A549 (cell line): ENCODE measurements around the gene DEF6.

ENCODE experiments used
- ATOH8 ChIP-seq: fragments of 250-450 bp; sonication (Bioruptor Pico); IDR thresholded peaks from 2 replicates; pipeline ENCODE4 v1.5.0; 2020; ENCODE audit warnings: low read depth, mild to moderate bottlenecking, moderate library complexity
- CTCF ChIP-seq: fragments of >200 bp; sonication (Bioruptor Twin); formaldehyde crosslinking; IDR thresholded peaks from 3 replicates; pipeline ENCODE4 v1.5.1; 2016
- HMGXB4 ChIP-seq: fragments of 250-450 bp; sonication (Bioruptor Pico); IDR thresholded peaks from 2 replicates; pipeline ENCODE4 v1.5.0; 2021; ENCODE audit warnings: mild to moderate bottlenecking, moderate library complexity, borderline replicate concordance
- JUN ChIP-seq, 2 experiments: fragments of >200 bp; sonication (Bioruptor Twin); formaldehyde crosslinking; IDR thresholded peaks; 2 replicates in 1 of 2; 3 replicates in 1 of 2; pipeline ENCODE4 v1.6.1; 2016 to 2017
- PBX3 ChIP-seq: IDR thresholded peaks from 2 replicates; pipeline ENCODE4 v1.6.1; 2012
- POLR2A ChIP-seq: IDR thresholded peaks from 2 replicates; pipeline ENCODE4 v1.6.1; 2012; ENCODE audit warnings: mild to moderate bottlenecking, low read length
- RAD21 ChIP-seq, 2 experiments: fragments of >200 bp in 1 of 2; sonication (Bioruptor Twin) in 1 of 2; formaldehyde crosslinking in 1 of 2; IDR thresholded peaks in 1 of 2; conservative IDR thresholded peaks in 1 of 2; 2 replicates in 1 of 2; 3 replicates in 1 of 2; pipeline ENCODE4 v1.6.1; 2012 to 2018; ENCODE audit warnings: inconsistent platforms in 1 of 2
- USF2 ChIP-seq: fragments of 450-650 bp; IDR thresholded peaks from 2 replicates; pipeline ENCODE4 v1.6.1; 2014; ENCODE audit warnings: antibody characterized with exemption
- ZFP36 ChIP-seq: fragments of 450-650 bp; IDR thresholded peaks from 2 replicates; pipeline ENCODE4 v1.6.1; 2014; ENCODE audit warnings: borderline replicate concordance; ENCODE audit not compliant: partially characterized antibody

- TF ChIP-seq ZFP36 (no peak), POLR2A (no peak), CTCF (no peak), RAD21 (conservative IDR thresholded peaks at IDR 0.05 in 1 of 2, IDR thresholded peaks at IDR 0.05 in 1 of 2) (no peak), HMGXB4 (CRISPR knock-in tag) (no peak), ATOH8 (CRISPR knock-in tag) (no peak), PBX3 (no peak), JUN (IDR thresholded peaks at IDR 0.05) (no peak), USF2 (no peak)
These were observed 43.9 kb downstream of the DEF6 start for GRCh38 chr6:35341557-35341956.
